Upper lobe of left lung (tissue), 6 donors: ENCODE measurements around the gene ERG. TPM values are rescaled to one million over a fixed set of nuclear protein-coding genes. Genes with fewer than 3 reads are reported as not detected.

Experiments
- ATAC-seq, 2 donors: fragments of 200-7000 bp; cut with Tn5 transposase; one replicate each; pipeline ENCODE4 v1.9.1; 2022; ENCODE audit warnings: mild to moderate bottlenecking in 2 of 2, moderate library complexity in 2 of 2; ENCODE audit not compliant: low FRiP score in 2 of 2
- DNase-seq, 2 donors: peaks; one replicate each; pipeline ENCODE4 v3.0.0-alpha.2; 2019 to 2020
- H3K27ac ChIP-seq, 4 donors: fragments of 200-600 bp; sonication (generic); one replicate each; pipeline ENCODE4 v1.5.1; 2016 to 2019
- H3K27me3 ChIP-seq, 4 donors: fragments of 200-600 bp; sonication (generic); one replicate each; pipeline ENCODE4 v1.5.1; 2017 to 2019
- H3K36me3 ChIP-seq, 4 donors: fragments of 200-600 bp; sonication (generic); one replicate each; pipeline ENCODE4 v1.5.1; 2016 to 2019
- H3K4me1 ChIP-seq, 4 donors: fragments of 200-600 bp; sonication (generic); one replicate each; pipeline ENCODE4 v1.5.1; 2018 to 2019
- H3K4me3 ChIP-seq, 4 donors: fragments of 200-600 bp; sonication (generic); one replicate each; pipeline ENCODE4 v1.5.1; 2017 to 2019; ENCODE audit warnings: mild to moderate bottlenecking in 2 of 4, moderate library complexity in 1 of 4
- H3K9me3 ChIP-seq, 4 donors: fragments of 200-600 bp; sonication (generic); one replicate each; pipeline ENCODE4 v1.5.1; 2018 to 2019
- EP300 ChIP-seq, 4 donors: sonication (generic); formaldehyde crosslinking; IDR thresholded peaks; one replicate each; pipeline ENCODE4 v1.5.1; 2017; ENCODE audit warnings: antibody characterized with exemption in 4 of 4, control low read depth in 2 of 4
- POLR2A ChIP-seq, 4 donors: fragments of 450-650 bp; IDR thresholded peaks; one replicate each; pipeline ENCODE4 v1.5.1; 2016 to 2017; ENCODE audit warnings: antibody characterized with exemption in 4 of 4, mild to moderate bottlenecking in 2 of 4
- POLR2AphosphoS5 ChIP-seq, 2 donors: sonication (generic); formaldehyde crosslinking; IDR thresholded peaks; one replicate each; pipeline ENCODE4 v1.5.1; 2017; ENCODE audit warnings: antibody characterized with exemption in 2 of 2
- WGBS, 2 donors: methylation state at CpG; one replicate each; pipeline ENCODE4 v1.1.5; 2017 to 2018; 5-methylcytosine and 5-hydroxymethylcytosine counted together
- total RNA-seq, 6 donors: library from RNA; depleted of rRNA in 4 of 6; stranded (reverse); fragments of >200 nt in 4 of 6; gene quantifications; one replicate each; pipeline versions ENCODE4 v1.1.0 to v1.2.1, GENCODE V29; 2016 to 2021
- TF ChIP-seq, protein P1 (sequence below), 6 experiments: fragments of 450-650 bp in 4 of 6; fragments of 200-600 bp in 2 of 6; sonication (generic) in 2 of 6; IDR thresholded peaks; one replicate each; pipeline ENCODE4 v1.5.1; 2016 to 2019; ENCODE audit warnings: antibody characterized with exemption in 6 of 6
- donor health status: DM: no; HTN: no; CAD: no; lungs with moderate emphysema.
- donor health status: DM: no; HTN: yes; CAD: no; lungs with severe emphysema.

Gene ERG
- total RNA-seq, 6 donors from 2014 or later: 14.7 to 38.9 (median 18.1) TPM

DNA sequence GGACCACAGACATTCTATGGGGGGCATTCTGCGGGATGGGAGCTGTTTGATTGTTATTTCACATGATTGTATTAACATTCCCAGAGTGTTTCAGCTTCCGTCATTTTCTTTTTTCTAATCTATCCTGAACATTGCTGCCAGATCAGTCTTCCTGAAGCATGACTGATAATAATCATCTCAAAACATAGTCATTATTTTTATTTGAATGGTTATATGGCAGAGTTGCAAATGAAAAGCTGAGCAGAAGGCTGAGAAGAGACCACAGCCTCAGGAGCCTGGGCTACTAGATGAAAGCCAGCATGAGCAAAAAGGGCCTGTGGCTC, 109.0 kb downstream of the ERG start:
- peaks cover 0 to 9% (median 0%) of the 10 kb centered on the region in 4 donors for H3K36me3 ChIP-seq
- no peaks in the 10 kb centered on the region for H3K27me3 ChIP-seq
- 70 to 75% methylated on average over 2 of the region's 2 CpGs for WGBS, 2 donors
- no peak for TF ChIP-seq POLR2A (IDR thresholded peaks at IDR 0.05)
- TF ChIP-seq POLR2AphosphoS5 (IDR thresholded peaks at IDR 0.05): no peak
- TF ChIP-seq EP300 (IDR thresholded peaks at IDR 0.05): no peak
- TF ChIP-seq, protein P1, sequence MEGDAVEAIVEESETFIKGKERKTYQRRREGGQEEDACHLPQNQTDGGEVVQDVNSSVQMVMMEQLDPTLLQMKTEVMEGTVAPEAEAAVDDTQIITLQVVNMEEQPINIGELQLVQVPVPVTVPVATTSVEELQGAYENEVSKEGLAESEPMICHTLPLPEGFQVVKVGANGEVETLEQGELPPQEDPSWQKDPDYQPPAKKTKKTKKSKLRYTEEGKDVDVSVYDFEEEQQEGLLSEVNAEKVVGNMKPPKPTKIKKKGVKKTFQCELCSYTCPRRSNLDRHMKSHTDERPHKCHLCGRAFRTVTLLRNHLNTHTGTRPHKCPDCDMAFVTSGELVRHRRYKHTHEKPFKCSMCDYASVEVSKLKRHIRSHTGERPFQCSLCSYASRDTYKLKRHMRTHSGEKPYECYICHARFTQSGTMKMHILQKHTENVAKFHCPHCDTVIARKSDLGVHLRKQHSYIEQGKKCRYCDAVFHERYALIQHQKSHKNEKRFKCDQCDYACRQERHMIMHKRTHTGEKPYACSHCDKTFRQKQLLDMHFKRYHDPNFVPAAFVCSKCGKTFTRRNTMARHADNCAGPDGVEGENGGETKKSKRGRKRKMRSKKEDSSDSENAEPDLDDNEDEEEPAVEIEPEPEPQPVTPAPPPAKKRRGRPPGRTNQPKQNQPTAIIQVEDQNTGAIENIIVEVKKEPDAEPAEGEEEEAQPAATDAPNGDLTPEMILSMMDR (IDR thresholded peaks at IDR 0.05): no peak
- peak overlapping the region in 1 of 4 donors; percentile 12 for H3K27ac ChIP-seq
- no peak overlapping the region for H3K4me3 ChIP-seq
- H3K4me1 ChIP-seq: peaks cover under 1 to 7% (median 5%) of the 10 kb centered on the region in 4 donors
- ATAC-seq (no peak), DNase-seq (no peak)
- no peaks in the 10 kb centered on the region for H3K9me3 ChIP-seq

DNA sequence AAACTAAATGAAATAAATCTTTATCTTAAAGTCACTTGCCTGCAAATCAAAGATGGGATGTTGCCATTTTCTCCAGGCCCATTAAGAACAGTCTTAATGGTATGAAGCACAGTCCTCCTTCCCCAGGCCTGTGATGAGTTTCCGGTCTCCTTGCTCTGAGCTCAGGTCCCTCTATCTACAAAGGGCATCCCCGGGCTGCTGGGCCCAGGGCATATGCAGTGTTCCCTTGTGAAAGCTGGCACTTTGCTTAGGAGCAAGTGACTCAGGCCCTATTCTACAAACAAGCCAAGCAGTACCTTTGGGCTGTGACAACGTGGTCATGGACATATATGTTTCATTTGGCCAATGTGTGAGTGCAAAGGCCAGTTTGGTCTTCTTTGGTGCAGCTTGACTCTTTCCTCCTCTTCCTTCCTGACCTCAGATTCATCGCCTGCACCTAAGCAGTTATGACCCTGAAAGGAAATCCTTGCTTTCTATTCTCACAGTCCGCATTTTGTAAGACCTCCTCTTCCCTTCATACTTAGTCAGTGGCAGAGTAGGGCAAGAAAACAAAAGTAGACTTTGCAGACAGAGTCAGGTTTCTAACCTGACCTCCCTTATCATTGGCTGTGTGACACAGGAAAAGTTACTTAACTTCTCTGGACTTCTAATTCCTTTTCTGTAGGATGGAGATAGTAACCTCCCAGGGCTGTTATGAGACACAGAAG, 109.5 kb downstream of the ERG start:
- no peak for ATAC-seq
- no peak for DNase-seq
- peaks cover 0 to 9% (median 0%) of the 10 kb centered on the region in 4 donors for H3K36me3 ChIP-seq
- no peak overlapping the region for H3K4me3 ChIP-seq
- 44 to 45% methylated on average over 5 of the region's 5 CpGs for WGBS, 2 donors
- peak overlapping the region in 1 of 4 donors; percentile 33 for H3K27ac ChIP-seq
- H3K4me1 ChIP-seq: peaks cover 3 to 7% (median 6%) of the 10 kb centered on the region in 4 donors
- H3K9me3 ChIP-seq: no peaks in the 10 kb centered on the region
- H3K27me3 ChIP-seq: no peaks in the 10 kb centered on the region
- TF ChIP-seq EP300 (IDR thresholded peaks at IDR 0.05) (no peak), POLR2AphosphoS5 (IDR thresholded peaks at IDR 0.05) (no peak), POLR2A (IDR thresholded peaks at IDR 0.05) (no peak)
- TF ChIP-seq, protein P1 (IDR thresholded peaks at IDR 0.05): no peak

DNA sequence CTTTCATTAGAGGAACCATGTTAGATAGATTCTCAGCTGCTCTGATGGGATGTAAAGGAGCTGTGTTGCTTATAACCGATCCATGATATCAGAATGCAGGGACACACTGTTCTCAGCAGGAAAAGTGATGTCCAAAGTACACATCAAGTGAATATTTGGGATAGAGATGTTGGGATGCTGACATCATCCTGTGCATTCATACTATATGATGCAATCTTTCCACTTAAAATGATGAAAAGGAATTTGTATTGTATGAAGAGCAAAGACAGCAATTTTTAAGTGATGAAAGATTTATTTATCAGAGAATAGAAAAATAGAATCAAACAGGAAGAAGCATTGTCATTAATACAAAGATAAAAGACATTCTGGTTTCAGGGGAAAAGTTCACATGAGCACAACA, 110.1 kb downstream of the ERG start:
- H3K27ac ChIP-seq: peak overlapping the region in 1 of 4 donors; percentile 1

DNA sequence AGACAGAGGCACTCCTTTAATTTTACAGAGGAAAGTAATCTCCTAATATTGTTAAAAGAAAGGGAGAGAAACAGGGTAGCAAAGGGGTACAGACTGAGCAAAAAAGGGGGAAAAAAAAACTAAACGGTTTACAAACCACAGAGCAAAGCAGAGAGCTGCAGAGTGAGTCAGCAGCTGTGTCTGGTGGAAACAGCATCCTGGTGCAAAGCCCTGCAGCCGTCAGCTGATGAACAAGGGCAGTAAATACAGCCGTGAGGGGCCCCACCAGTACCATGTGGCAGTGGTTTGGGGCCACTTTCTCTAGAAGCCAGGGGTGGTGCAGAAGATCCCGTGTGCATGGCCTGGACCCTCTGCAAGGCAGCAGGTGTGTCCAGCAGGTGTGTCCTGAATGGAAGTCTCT, 111.3 kb downstream of the ERG start:
- no peaks in the 10 kb centered on the region for H3K9me3 ChIP-seq
- H3K27ac ChIP-seq: peak overlapping the region in 1 of 4 donors; percentile 1
- no peaks in the 10 kb centered on the region for H3K27me3 ChIP-seq
- ATAC-seq: no peak
- H3K36me3 ChIP-seq: peaks cover 0 to 26% (median 1%) of the 10 kb centered on the region in 4 donors
- peaks cover 3 to 7% (median 7%) of the 10 kb centered on the region in 4 donors for H3K4me1 ChIP-seq
- TF ChIP-seq POLR2A (IDR thresholded peaks at IDR 0.05) (no peak), EP300 (IDR thresholded peaks at IDR 0.05) (no peak), POLR2AphosphoS5 (IDR thresholded peaks at IDR 0.05) (no peak)
- TF ChIP-seq, protein P1 (IDR thresholded peaks at IDR 0.05): no peak
- no peak for DNase-seq
- no peak overlapping the region for H3K4me3 ChIP-seq
- 39 to 48% methylated on average over 4 of the region's 4 CpGs for WGBS, 2 donors

More for the DNA sequence above, 110.1 kb downstream of the ERG start:
- WGBS, 2 donors: 60 to 91% methylated on average over 1 of the region's 1 CpG
- Histone ChIP-seq H3K4me1 (peaks cover 3 to 7% (median 7%) of the 10 kb centered on the region in 4 donors), H3K27me3 (no peaks in the 10 kb centered on the region), H3K9me3 (no peaks in the 10 kb centered on the region), H3K36me3 (peaks cover 0 to 14% (median 1%) of the 10 kb centered on the region in 4 donors), H3K4me3 (no peak overlapping the region)
- DNase-seq: no peak
- no peak for ATAC-seq
- peak in 1 of 4 donors; percentile 2 for TF ChIP-seq EP300 (IDR thresholded peaks at IDR 0.05)
- TF ChIP-seq POLR2A (IDR thresholded peaks at IDR 0.05): no peak
- TF ChIP-seq POLR2AphosphoS5 (IDR thresholded peaks at IDR 0.05): no peak
- TF ChIP-seq, protein P1 (IDR thresholded peaks at IDR 0.05): no peak
